Endothelial cell (in vitro differentiated cells): ENCODE measurements around the gene TM7SF2. TPM values are rescaled to one million over a fixed set of nuclear protein-coding genes. Genes with fewer than 3 reads are reported as not detected.

Source experiments
- DNase-seq: peaks from one replicate; pipeline ENCODE4 v3.0.0; 2021; ENCODE audit warnings: low spot score
- H3K27ac Mint-ChIP-seq: one replicate; pipeline ENCODE4 v1.8.0; 2021; ENCODE audit warnings: mixed read lengths, inconsistent platforms; ENCODE audit not compliant: unreplicated experiment
- H3K27me3 Mint-ChIP-seq: one replicate; pipeline ENCODE4 v1.8.0; 2021; ENCODE audit warnings: mild to moderate bottlenecking, moderate library complexity, mixed read lengths, inconsistent platforms; ENCODE audit not compliant: unreplicated experiment
- H3K36me3 Mint-ChIP-seq: one replicate; pipeline ENCODE4 v1.8.0; 2021; ENCODE audit warnings: mild to moderate bottlenecking, low read depth, mixed read lengths, inconsistent platforms; ENCODE audit not compliant: unreplicated experiment
- H3K4me1 Mint-ChIP-seq: one replicate; pipeline ENCODE4 v1.8.0; 2021; ENCODE audit warnings: mild to moderate bottlenecking, mixed read lengths, inconsistent platforms; ENCODE audit not compliant: unreplicated experiment
- H3K4me3 Mint-ChIP-seq: one replicate; pipeline ENCODE4 v1.8.0; 2021; ENCODE audit warnings: mild to moderate bottlenecking, mixed read lengths, inconsistent platforms; ENCODE audit not compliant: unreplicated experiment
- H3K9me3 Mint-ChIP-seq: one replicate; pipeline ENCODE4 v1.8.0; 2021; ENCODE audit warnings: mixed read lengths, inconsistent platforms; ENCODE audit not compliant: unreplicated experiment
- long read RNA-seq: library from polyadenylated mRNA; unstranded; transcript quantifications from one replicate; pipeline ENCODE4 v2.0.0, GENCODE V29; 2020; ENCODE audit not compliant: unreplicated experiment
- total RNA-seq: library from RNA; stranded (reverse); fragmentation: NEBNext Ultra II Directional; extraction: Animal tissue kit (Norgen Biotek cat#: 25700); gene quantifications from one replicate; pipeline ENCODE4 v1.2.1, GENCODE V29; 2021; ENCODE audit not compliant: unreplicated experiment
- TF ChIP-seq, protein P1 (sequence below): fragments of 200-600 bp; sonication (generic); IDR thresholded peaks from one replicate; pipeline ENCODE4 v1.5.0; 2021; ENCODE audit warnings: antibody characterized with exemption; ENCODE audit not compliant: unreplicated experiment

TM7SF2 gene
- total RNA-seq, result 35.6 TPM
- long read RNA-seq, transcript TM7SF2-201 (10 exons, 1,722 nt), result major isoform, 24 of 47 reads
- long read RNA-seq, partial matches to known transcripts, result 8 of 47 reads
- long read RNA-seq, other reads (novel, unspliced or antisense), result 14 of 47 reads

DNA sequence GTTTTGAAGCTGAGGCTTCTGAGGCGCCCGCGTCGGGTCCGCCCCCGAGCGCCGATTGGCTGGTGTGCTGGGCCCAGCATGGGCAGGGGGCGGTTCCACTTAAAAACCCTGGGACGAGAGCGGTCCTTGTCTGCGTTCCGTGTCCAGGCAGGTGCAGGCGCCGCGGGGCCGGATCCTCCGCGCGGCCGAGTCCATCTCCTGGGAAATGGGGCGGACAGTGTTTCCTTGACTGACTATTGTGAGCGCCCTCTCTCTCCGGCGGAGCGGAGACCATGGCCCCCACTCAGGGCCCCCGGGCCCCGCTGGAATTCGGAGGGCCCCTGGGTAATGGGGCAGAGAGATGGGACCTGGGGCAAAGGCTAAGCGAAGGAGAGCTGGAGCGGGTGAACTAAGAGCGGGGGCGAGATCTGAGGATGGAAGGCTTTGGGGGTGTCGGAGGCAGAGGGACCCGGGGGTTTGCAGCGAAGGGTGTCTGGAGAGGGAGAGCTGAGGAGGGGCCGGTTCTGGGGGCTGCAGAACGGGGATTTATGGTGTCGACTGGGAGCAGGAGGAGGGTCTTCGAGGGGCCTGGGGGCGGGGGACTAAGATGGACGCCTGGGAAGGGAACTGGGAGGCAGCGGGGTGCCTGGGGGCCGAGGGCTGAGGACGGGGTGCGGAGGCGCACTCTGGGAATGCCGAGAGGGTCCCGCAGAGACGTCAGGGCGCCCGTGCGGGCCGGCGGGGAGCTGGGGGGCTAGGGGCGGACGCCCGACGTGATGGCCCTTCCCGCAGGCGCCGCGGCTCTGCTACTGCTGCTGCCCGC is at the start of gene TM7SF2:
Gene TM7SF2, plus strand, starts transcription at position 129 of the 802 bp plus-strand sequence. Its CDS starts 144 bp downstream, at position 273.
- no peak within 1 kb of the TSS for H3K27ac Mint-ChIP-seq
- TF ChIP-seq, protein P1, sequence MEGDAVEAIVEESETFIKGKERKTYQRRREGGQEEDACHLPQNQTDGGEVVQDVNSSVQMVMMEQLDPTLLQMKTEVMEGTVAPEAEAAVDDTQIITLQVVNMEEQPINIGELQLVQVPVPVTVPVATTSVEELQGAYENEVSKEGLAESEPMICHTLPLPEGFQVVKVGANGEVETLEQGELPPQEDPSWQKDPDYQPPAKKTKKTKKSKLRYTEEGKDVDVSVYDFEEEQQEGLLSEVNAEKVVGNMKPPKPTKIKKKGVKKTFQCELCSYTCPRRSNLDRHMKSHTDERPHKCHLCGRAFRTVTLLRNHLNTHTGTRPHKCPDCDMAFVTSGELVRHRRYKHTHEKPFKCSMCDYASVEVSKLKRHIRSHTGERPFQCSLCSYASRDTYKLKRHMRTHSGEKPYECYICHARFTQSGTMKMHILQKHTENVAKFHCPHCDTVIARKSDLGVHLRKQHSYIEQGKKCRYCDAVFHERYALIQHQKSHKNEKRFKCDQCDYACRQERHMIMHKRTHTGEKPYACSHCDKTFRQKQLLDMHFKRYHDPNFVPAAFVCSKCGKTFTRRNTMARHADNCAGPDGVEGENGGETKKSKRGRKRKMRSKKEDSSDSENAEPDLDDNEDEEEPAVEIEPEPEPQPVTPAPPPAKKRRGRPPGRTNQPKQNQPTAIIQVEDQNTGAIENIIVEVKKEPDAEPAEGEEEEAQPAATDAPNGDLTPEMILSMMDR, result no peak

DNA sequence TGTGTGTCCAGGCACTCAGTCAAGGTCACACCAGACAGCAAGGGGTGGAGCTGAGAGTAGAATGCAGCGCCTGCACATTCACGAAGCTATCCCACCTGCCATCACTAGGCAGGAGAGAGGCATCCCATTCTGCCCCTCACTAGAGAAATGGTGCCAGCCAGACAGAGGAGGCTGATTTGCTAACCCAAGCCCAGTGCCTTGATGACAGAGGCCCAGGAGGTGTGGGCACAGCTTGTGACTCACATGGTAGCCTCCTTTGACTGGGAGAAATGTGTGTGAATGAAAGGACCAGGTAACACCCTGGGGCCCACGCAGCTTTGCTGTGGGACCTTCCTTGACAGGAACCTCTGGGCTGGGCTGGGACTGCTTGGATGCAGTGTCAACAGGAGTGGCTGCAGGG is 48.1 kb upstream of the TM7SF2 start:
- Mint-ChIP-seq H3K27ac (no peak overlapping the region), H3K9me3 (no peaks in the 10 kb centered on the region), H3K4me1 (no peaks in the 10 kb centered on the region), H3K27me3 (peaks cover 13% of the 10 kb centered on the region), H3K36me3 (no peaks in the 10 kb centered on the region), H3K4me3 (no peak overlapping the region)
- DNase-seq, result no peak
- TF ChIP-seq, protein P1, result no peak

More for the DNA sequence above, at the start of gene TM7SF2:
- Mint-ChIP-seq H3K9me3 (no peaks in the 10 kb centered on the region), H3K27me3 (peaks cover 22% of the 10 kb centered on the region), H3K4me3 (peak within 1 kb of the TSS; percentile 93), H3K4me1 (peaks cover 6% of the 10 kb centered on the region), H3K36me3 (peaks cover 16% of the 10 kb centered on the region)
- peak; percentile 91 for DNase-seq

DNA sequence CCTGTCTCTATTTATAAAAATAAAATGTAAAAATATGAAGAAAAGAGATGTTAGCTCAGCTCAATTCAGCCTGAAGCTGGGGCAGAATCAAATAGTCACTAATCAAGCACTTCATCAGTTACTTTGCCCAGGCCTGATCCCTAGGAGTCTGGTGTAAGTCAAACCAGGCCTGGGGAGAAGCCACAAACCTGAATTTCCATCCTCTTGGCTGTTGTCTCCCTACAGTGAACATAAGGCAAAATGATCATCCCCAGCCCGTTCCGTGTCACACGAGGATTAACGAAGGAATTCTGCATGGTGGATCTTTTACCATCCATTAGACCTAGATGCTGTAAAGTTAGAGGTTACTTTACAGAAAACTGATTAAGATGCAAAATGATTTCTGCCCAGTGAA is 46.8 kb upstream of the TM7SF2 start:
- Mint-ChIP-seq H3K27ac (no peak overlapping the region), H3K4me1 (no peaks in the 10 kb centered on the region), H3K36me3 (no peaks in the 10 kb centered on the region), H3K27me3 (peaks cover 13% of the 10 kb centered on the region), H3K9me3 (no peaks in the 10 kb centered on the region), H3K4me3 (no peak overlapping the region)
- DNase-seq, result no peak
- TF ChIP-seq, protein P1, result no peak

DNA sequence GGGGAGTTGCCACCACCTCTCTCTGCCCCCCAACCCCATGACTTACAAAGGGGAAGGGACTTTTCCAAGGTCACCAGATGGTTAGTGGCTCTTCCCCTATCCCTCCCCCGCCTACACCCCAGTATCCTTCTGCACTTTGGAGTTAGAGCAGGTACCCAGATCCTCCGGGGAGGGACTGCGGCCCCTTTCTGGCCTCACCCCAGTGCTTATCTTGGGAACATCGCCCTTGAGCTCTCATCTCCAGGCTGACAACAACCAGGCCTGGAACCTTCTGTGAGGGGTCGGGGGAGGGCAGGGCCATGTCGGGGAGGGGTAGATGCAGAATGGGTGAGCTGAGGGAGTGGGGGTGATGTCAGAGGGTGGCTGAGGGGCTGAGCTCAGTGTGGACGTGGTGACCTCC is 45.8 kb upstream of the TM7SF2 start:
- H3K36me3 Mint-ChIP-seq, result no peaks in the 10 kb centered on the region
- H3K4me3 Mint-ChIP-seq, result no peak overlapping the region
- H3K27me3 Mint-ChIP-seq, result peaks cover 13% of the 10 kb centered on the region
- TF ChIP-seq, protein P1, result no peak
- H3K4me1 Mint-ChIP-seq, result no peaks in the 10 kb centered on the region
- H3K9me3 Mint-ChIP-seq, result no peaks in the 10 kb centered on the region
- no peak for DNase-seq
- H3K27ac Mint-ChIP-seq, result no peak overlapping the region

DNA sequence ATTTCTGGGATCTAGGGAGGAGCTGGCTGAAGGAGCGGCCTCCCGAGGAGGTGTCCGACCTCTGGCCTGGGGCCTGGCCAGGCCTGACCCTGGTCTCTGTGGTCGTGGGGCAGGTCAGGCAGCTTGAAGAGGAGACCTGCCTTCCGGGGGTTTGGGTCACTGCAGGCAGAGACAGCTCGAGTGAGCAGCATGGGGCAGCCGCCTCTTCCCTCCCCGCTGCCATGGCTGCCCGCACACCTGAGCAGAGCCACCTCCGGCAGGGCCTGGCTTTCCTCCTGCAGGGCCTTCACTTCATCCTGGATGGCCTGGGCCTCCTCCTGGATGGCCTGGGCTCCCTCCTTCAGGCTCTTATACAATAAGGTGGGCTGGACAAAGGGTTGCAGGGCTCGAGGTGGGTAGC is 45.4 kb upstream of the TM7SF2 start:
- peaks cover 9% of the 10 kb centered on the region for H3K27me3 Mint-ChIP-seq
- no peaks in the 10 kb centered on the region for H3K36me3 Mint-ChIP-seq

More for the DNA sequence above, 45.4 kb upstream of the TM7SF2 start:
- no peak overlapping the region for H3K4me3 Mint-ChIP-seq
- TF ChIP-seq, protein P1, result no peak
- no peak for DNase-seq
- no peak overlapping the region for H3K27ac Mint-ChIP-seq
- no peaks in the 10 kb centered on the region for H3K4me1 Mint-ChIP-seq
- H3K9me3 Mint-ChIP-seq, result no peaks in the 10 kb centered on the region
